SH-SY5Y (cell line): ENCODE measurements around the gene HYDIN.

ENCODE experiments used
- GATA2 ChIP-seq: IDR thresholded peaks from 2 replicates; pipeline ENCODE4 v1.6.1; 2011; ENCODE audit warnings: mild to moderate bottlenecking, low read depth, low read length
- GATA3 ChIP-seq: IDR thresholded peaks from 2 replicates; pipeline ENCODE4 v1.6.1; 2011; ENCODE audit warnings: low read depth, mild to moderate bottlenecking, low read length, moderate library complexity

DNA sequence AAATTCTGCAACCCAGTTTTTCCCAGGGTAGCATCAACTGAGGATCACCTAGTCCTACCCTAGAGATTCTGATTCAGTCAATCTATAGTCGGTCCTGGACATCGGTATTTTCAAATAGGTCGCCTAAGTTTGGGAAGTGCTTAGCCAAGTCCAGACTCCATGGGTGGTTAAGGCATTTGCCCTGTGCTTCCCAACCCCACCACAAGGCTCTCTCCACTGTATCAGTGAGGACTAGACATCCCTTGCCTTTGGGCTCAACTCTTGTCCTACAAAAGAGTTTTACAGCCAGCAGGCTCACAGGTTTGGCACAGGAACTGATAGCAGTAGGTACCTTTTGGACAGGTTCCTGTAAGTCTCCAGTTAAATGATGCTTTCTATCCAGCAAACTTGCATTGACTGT lies 13.8 kb downstream of the HYDIN start:
- TF ChIP-seq GATA2, result no peak
- no peak for TF ChIP-seq GATA3
